GM04504 (cell line): ENCODE measurements around the gene EYS.
"Not testable (repeated sequence)": the region's sequence is repeated elsewhere in the genome, so short reads cannot be mapped to it uniquely, and the experiment has no call there.

ENCODE experiments used
- DNase-seq: peaks from one replicate; pipeline ENCODE4 v3.0.0-alpha.2; 2012; ENCODE audit warnings: low read depth

Gene EYS

GRCh38 chr6:65081756-65082155 is 625.3 kb downstream of the EYS start:
- DNase-seq = no peak

- no peak for DNase-seq
Measured at GRCh38 chr6:65075705-65076230, 631.3 kb downstream of the EYS start.

- no peak for DNase-seq
Measured at GRCh38 chr6:65072500-65072899, 634.5 kb downstream of the EYS start.

GRCh38 chr6:65071480-65071879 is 635.5 kb downstream of the EYS start:
- DNase-seq = no peak

- DNase-seq = no peak
Measured at GRCh38 chr6:65064844-65065243, 642.2 kb downstream of the EYS start.

- DNase-seq = no peak
Measured at GRCh38 chr6:65059568-65059967, 647.5 kb downstream of the EYS start.

- no peak for DNase-seq
Measured at GRCh38 chr6:65055545-65055944, 651.5 kb downstream of the EYS start.

GRCh38 chr6:65052626-65053025 is 654.4 kb downstream of the EYS start:
- no peak for DNase-seq

GRCh38 chr6:65045801-65046200 is 661.2 kb downstream of the EYS start:
- no peak for DNase-seq

- no peak for DNase-seq
Measured at GRCh38 chr6:65014006-65014405, 693.0 kb downstream of the EYS start.

- no peak for DNase-seq
Measured at GRCh38 chr6:65006788-65007187, 700.2 kb downstream of the EYS start.

- DNase-seq = no peak
Measured at GRCh38 chr6:65004283-65004682, 702.7 kb downstream of the EYS start.

GRCh38 chr6:65002882-65003281 is 704.1 kb downstream of the EYS start:
- DNase-seq = not testable (repeated sequence)

GRCh38 chr6:65000815-65001214 is 706.2 kb downstream of the EYS start:
- DNase-seq = no peak

GRCh38 chr6:64998204-64998603 is 708.8 kb downstream of the EYS start:
- no peak for DNase-seq

GRCh38 chr6:64996301-64996700 is 710.7 kb downstream of the EYS start:
- no peak for DNase-seq

- no peak for DNase-seq
Measured at GRCh38 chr6:64990652-64991304, 716.2 kb downstream of the EYS start.

GRCh38 chr6:64988148-64988547 is 718.9 kb downstream of the EYS start:
- DNase-seq = no peak

GRCh38 chr6:64987066-64987465 is 720.0 kb downstream of the EYS start:
- no peak for DNase-seq

GRCh38 chr6:64985726-64986125 is 721.3 kb downstream of the EYS start:
- no peak for DNase-seq

GRCh38 chr6:64984948-64985347 is 722.1 kb downstream of the EYS start:
- DNase-seq = no peak

GRCh38 chr6:64983089-64983488 is 723.9 kb downstream of the EYS start:
- no peak for DNase-seq

- DNase-seq = no peak
Measured at GRCh38 chr6:64973142-64973541, 733.9 kb downstream of the EYS start.

- DNase-seq = no peak
Measured at GRCh38 chr6:64969139-64969538, 737.9 kb downstream of the EYS start.
